Activated CD4-positive, CD25-positive, alpha-beta regulatory T cell treated with anti-CD3 and anti-CD28 coated beads, Interleukin-2, amount 50 U/mL, for 72 hours (primary cell): ENCODE measurements around the gene PCDHGA1.

Experiments used
- DNase-seq: peaks from one replicate; pipeline ENCODE4 v3.0.0; 2021

The PCDHGA1 gene

DNA sequence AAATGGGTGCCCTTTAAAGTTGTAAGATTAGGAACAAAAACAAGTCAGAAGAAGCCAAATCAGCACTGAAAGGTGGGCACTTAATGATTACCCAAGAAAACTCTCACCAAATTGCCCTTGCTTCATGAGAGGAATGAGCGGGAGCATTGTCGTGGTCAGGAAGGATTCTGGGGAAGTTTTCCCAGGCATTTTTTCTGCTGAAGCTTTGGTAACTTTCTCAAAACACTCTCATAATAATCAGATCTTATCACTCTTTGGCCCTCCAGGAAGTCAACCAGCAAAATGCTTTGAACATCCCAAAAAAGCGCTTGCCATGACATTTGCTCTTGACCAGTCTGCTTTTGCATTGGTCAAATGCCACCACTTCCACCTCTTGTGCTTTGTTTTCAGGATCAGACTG lies 135.0 kb downstream of the PCDHGA1 start:
- no peak for DNase-seq

DNA sequence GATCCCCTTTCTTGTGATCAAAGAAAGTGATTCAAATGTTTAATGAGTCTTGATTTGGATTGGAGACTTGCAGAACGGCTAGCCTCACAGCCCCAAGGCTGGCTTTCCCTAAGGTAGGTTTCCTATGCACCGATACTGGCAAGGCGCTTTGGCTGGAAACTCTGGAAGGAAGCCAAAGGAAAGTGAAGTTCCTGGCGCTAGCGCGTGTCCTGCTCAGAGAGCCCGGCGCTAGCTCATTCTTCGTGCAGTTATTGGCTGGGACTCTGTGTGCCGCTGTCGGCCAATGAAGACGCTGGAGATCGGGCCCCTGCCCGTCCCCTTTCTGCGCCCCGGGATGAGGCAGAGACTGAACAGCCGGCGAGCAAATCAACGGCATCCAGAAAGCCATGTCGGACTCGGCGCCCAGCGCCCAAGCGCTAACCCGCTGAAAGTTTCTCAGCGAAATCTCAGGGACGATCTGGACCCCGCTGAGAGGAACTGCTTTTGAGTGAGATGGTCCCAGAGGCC lies 145.4 kb downstream of the PCDHGA1 start, which contains the start of gene PCDHGC3:
PCDHGC3 (plus strand) TSS at position 342 of the 507 bp plus-strand sequence; CDS start at position 493, 151 bp downstream.
- DNase-seq, result no peak

GRCh38 chr5:141476132-141476911 lies 146.0 kb downstream of the PCDHGA1 start:
- no peak for DNase-seq

- DNase-seq, result no peak
These were observed 146.8 kb downstream of the PCDHGA1 start for GRCh38 chr5:141477044-141477575.

GRCh38 chr5:141477815-141478214 lies 147.5 kb downstream of the PCDHGA1 start:
- DNase-seq, result no peak

DNA sequence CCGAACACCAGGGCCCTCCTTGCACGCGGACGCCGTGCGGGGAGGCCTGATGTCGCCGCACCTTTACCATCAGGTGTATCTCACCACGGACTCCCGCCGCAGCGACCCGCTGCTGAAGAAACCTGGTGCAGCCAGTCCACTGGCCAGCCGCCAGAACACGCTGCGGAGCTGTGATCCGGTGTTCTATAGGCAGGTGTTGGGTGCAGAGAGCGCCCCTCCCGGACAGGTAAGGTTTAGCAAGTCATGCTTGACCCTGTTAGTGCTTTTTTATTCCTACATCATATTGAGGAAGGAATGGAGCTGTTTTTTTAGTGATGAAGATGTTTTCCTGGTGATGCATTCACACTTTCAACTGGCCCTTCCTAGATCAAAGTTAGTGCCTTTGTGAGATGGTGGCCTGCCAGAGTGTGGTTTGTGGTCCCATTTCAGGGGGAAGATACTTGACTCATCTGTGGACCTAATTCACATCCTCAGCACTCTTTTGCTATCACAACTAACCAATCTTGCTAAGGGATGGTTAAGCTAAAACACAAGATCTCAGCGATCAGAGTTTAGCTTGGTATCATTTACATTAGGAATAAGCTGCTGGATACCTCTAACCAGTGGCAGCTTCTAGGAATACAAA lies 148.1 kb downstream of the PCDHGA1 start:
- no peak for DNase-seq

GRCh38 chr5:141479776-141480175 lies 149.5 kb downstream of the PCDHGA1 start:
- DNase-seq, result no peak

DNA sequence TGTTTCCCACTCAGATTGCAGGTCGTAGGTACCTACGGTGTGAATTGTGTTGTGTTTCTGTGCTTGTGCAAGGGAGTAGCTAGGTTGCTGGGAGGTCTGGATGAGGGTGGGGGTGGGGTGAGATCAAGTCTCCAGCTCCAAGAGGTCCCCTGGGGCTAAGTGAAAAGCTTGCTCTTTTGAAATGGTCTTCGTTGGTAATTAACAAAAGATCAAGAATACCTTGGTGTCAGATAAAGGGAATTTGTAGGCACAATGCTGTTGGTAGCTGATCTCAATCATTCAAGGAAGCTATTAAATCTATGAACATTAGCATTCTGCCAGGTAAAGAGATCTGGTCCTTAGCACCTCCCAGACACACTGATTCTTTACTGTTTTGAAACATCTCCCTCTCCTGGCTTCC lies 153.6 kb downstream of the PCDHGA1 start:
- DNase-seq, result no peak

GRCh38 chr5:141484310-141484640 lies 154.0 kb downstream of the PCDHGA1 start:
- DNase-seq, result no peak

- DNase-seq, result no peak
These were observed 154.5 kb downstream of the PCDHGA1 start, which contains the start of gene PCDHGC4 for GRCh38 chr5:141484641-141485311. Gene PCDHGC4, plus strand, starts transcription at chr5:141485030. Its CDS starts 144 bp downstream, at chr5:141485174.

DNA sequence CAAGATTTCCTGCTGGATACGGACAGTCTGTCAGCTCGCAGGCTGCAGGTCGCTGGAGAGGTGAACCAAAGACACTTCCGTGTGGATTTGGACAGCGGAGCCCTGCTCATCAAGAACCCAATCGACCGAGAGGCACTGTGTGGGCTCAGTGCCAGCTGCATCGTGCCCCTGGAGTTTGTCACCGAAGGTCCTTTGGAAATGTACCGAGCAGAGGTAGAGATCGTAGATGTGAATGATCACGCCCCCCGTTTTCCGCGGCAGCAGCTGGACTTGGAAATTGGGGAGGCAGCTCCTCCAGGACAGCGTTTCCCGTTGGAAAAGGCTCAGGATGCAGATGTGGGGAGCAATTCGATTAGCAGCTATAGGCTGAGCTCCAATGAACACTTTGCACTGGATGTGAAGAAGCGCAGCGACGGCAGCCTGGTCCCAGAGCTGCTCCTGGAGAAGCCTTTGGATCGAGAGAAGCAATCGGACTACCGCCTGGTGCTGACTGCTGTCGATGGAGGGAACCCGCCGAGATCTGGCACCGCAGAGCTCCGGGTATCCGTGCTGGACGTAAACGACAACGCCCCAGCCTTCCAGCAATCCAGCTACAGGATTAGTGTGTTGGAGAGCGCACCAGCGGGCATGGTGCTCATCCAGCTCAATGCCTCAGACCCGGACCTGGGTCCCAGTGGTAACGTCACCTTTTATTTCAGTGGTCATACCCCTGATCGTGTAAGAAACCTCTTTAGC lies 155.2 kb downstream of the PCDHGA1 start:
- DNase-seq, result no peak

- DNase-seq, result no peak
These were observed 155.8 kb downstream of the PCDHGA1 start for GRCh38 chr5:141486091-141486490.

DNA sequence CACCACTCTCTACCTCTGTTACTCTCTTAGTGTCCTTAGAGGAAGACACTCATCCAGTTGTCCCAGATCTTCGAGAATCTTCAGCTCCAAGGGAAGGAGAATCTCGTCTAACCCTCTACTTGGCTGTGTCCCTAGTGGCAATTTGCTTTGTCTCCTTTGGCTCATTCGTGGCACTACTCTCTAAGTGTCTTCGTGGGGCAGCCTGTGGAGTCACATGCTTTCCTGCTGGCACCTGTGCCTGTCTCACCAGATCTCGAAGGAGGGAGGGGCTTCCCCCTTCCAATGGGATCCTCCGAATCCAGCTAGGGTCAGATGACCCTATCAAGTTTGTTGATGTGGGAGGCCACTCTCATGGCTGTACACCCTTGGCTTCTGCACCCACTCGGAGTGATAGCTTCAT lies 156.8 kb downstream of the PCDHGA1 start:
- DNase-seq, result no peak

GRCh38 chr5:141488591-141489561 lies 158.6 kb downstream of the PCDHGA1 start, which contains the start of gene PCDHGC5:
Gene PCDHGC5, plus strand, starts transcription at chr5:141489081. Its CDS starts 160 bp downstream, at chr5:141489241.
- DNase-seq, result no peak

GRCh38 chr5:141489841-141490240 lies 159.5 kb downstream of the PCDHGA1 start:
- no peak for DNase-seq

- DNase-seq, result no peak
These were observed 160.0 kb downstream of the PCDHGA1 start for GRCh38 chr5:141490271-141490670.

DNA sequence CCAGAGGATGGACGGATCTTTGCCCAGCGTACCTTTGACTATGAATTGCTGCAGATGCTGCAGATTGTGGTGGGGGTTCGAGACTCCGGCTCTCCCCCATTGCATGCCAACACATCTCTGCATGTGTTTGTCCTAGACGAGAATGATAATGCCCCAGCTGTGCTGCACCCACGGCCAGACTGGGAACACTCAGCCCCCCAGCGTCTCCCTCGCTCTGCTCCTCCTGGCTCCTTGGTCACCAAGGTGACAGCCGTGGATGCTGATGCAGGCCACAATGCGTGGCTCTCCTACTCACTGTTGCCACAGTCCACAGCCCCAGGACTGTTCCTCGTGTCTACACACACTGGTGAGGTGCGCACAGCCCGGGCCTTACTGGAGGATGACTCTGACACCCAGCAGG lies 160.5 kb downstream of the PCDHGA1 start:
- DNase-seq, result no peak

DNA sequence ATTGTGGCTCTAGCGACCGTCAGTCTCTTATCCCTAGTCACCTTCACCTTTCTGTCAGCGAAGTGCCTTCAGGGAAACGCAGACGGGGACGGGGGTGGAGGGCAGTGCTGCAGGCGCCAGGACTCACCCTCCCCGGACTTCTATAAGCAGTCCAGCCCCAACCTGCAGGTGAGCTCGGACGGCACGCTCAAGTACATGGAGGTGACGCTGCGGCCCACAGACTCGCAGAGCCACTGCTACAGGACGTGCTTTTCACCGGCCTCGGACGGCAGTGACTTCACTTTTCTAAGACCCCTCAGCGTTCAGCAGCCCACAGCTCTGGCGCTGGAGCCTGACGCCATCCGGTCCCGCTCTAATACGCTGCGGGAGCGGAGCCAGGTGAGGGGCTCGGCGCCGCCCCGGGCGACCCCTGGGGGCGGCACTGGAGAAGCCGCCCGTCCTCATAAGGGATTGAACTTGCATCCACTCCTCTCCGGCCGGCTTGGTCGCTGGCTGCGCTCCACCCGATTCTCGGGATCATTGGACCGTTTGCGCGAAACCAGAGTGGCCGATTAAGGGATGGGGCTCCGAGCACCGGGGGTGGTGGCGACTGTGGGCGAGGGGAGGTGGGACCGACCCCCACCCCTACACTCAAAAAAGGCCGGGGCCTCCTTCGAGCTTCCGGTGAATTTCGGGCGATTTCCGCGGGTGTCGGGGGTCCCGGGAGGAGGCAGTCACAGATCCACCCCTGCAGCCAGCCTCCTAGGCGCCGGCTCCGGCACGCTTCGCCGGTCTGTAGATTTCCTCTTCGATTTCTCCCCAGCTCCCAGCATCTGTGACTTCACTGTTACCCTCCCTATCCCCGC lies 161.2 kb downstream of the PCDHGA1 start:
- DNase-seq, result no peak

- DNase-seq, result no peak
These were observed 162.0 kb downstream of the PCDHGA1 start for GRCh38 chr5:141492168-141492885.
